Mesothelial cell of epicardium (in vitro differentiated cells): Measurements from ENCODE around the gene GZMM. TPM values are rescaled to one million over a fixed set of nuclear protein-coding genes. Genes with fewer than 3 reads are reported as not detected.
A peak's percentile ranks its signal among the peaks of the same experiment; 100 is the strongest.

Source experiments
- DNase-seq, 2 experiments: peaks; one replicate each; pipeline ENCODE4 v3.0.0; 2021; ENCODE audit warnings: low spot score in 2 of 2; ENCODE audit not compliant: unreplicated experiment in 2 of 2
- H3K27ac Mint-ChIP-seq: 2 replicates; pipeline ENCODE4 v1.8.0; 2021; ENCODE audit warnings: mixed read lengths
- H3K27me3 Mint-ChIP-seq: 2 replicates; pipeline ENCODE4 v1.8.0; 2021; ENCODE audit warnings: low read depth, mixed read lengths
- H3K36me3 Mint-ChIP-seq: 2 replicates; pipeline ENCODE4 v1.8.0; 2021; ENCODE audit warnings: mixed read lengths
- H3K4me1 Mint-ChIP-seq: 2 replicates; pipeline ENCODE4 v1.8.0; 2021; ENCODE audit warnings: mixed read lengths
- H3K4me3 Mint-ChIP-seq: 2 replicates; pipeline ENCODE4 v1.8.0; 2021; ENCODE audit warnings: mild to moderate bottlenecking, moderate library complexity, mixed read lengths
- H3K9me3 Mint-ChIP-seq: 2 replicates; pipeline ENCODE4 v1.8.0; 2021; ENCODE audit warnings: mixed read lengths
- CTCF ChIP-seq: fragments of 200-600 bp; sonication (generic); IDR thresholded peaks from one replicate; pipeline ENCODE4 v1.5.0; 2021; ENCODE audit warnings: antibody characterized with exemption; ENCODE audit not compliant: unreplicated experiment
- total RNA-seq: library from RNA; stranded (reverse); gene quantifications from 3 replicates; pipeline ENCODE4 v1.2.1, GENCODE V29; 2021

The GZMM gene
- total RNA-seq, 1 donor from 2014 or later: 0.40 TPM

GRCh38 chr19:535017-535835 is 8.6 kb upstream of the GZMM start:
- no peak for DNase-seq
- Mint-ChIP-seq H3K27ac (peak overlapping the region; percentile 81), H3K4me3 (peak overlapping the region; percentile 46), H3K36me3 (peaks cover 10% of the 10 kb centered on the region), H3K4me1 (peaks cover 16% of the 10 kb centered on the region), H3K27me3 (no peaks in the 10 kb centered on the region), H3K9me3 (no peaks in the 10 kb centered on the region)
- TF ChIP-seq CTCF: no peak

DNA sequence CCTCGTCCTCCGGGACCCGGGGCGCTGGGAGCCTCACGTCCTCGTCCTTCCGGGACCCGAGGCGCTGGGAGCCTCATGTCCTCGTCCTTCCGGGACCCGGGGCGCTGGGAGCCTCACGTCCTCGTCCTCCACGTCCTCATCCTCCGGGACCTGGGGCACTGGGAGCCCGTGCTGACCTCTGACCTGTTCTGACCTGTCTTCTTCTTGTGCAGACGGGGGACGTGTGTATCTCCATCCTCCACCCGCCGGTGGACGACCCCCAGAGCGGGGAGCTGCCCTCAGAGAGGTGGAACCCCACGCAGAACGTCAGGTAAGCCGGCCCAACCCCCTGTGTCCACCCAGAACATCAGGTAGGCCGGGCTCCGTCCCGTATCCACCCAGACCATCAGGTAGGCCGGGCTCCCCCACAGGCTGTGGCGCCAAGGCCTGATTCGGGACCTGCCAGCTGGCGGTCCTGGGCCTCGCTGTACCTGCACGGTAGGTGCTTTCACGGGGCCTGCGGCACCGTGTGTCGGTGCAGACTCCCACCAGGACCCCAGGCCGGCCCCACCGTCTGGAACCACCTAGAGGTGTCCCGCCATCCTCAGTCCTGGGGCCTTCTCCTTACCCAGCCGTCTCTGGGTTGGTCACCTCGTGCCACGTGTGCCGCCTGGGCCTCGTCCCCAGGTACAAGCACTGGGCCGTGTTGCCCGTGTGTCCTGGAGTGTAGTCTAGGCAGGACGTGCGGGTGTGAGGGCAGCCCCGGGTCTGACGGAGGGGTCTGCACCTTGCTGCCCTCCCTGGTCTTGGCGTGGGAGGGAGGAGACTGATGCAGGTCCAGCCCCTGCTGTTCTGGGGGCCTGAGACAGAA is 7.6 kb upstream of the GZMM start:
- peak in 1 of 2 experiments; percentile 17 for DNase-seq
- Mint-ChIP-seq H3K27ac (no peak overlapping the region), H3K36me3 (peaks cover 10% of the 10 kb centered on the region), H3K4me3 (no peak overlapping the region), H3K9me3 (no peaks in the 10 kb centered on the region), H3K4me1 (peaks cover 16% of the 10 kb centered on the region), H3K27me3 (no peaks in the 10 kb centered on the region)
- no peak for TF ChIP-seq CTCF

- Mint-ChIP-seq H3K36me3 (peaks cover 10% of the 10 kb centered on the region), H3K4me3 (no peak overlapping the region), H3K27me3 (no peaks in the 10 kb centered on the region), H3K4me1 (peaks cover 16% of the 10 kb centered on the region), H3K27ac (no peak overlapping the region), H3K9me3 (no peaks in the 10 kb centered on the region)
- no peak for TF ChIP-seq CTCF
- DNase-seq: peak in 1 of 2 experiments; percentile 18
Observed at GRCh38 chr19:536881-537404, 6.9 kb upstream of the GZMM start.

- Mint-ChIP-seq H3K27ac (no peak overlapping the region), H3K27me3 (no peaks in the 10 kb centered on the region), H3K9me3 (no peaks in the 10 kb centered on the region), H3K4me3 (no peak overlapping the region), H3K4me1 (peaks cover 6% of the 10 kb centered on the region), H3K36me3 (peaks cover 13% of the 10 kb centered on the region)
- TF ChIP-seq CTCF: no peak
- DNase-seq: no peak
Observed at GRCh38 chr19:538641-539428, 5.0 kb upstream of the GZMM start.

DNA sequence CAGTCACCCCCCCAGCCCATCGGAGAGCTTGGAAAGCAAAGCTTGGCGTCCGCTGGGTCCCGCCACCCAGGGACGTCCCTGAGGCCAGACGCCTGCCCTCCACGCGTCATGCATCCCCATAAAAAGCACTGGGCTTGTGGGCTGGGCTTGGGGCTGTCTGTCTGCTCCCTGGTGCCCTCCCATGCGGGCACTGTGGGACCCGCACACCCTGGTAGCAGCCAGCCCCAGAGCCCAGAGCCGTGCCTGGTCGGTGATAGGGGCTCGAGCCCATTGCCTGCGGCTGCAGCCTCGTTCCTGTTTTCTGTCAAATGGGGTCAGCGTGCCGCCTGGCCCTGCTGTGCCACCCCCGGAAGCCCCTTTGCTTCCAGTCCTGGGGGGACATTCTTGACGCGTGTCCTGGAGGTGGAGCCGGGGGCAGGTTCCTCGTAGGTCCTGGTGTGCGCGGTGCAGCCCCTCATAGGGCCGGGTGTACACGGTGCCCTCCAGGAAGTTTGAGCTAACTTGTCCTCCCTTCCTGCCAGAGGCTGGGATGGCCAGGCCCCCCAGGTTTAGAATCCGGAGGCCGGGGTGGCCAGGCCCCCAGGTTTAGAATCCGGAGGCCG is 4.3 kb upstream of the GZMM start:
- no peak for TF ChIP-seq CTCF
- no peak overlapping the region for H3K27ac Mint-ChIP-seq
- H3K36me3 Mint-ChIP-seq: peaks cover 13% of the 10 kb centered on the region
- peaks cover 2% of the 10 kb centered on the region for H3K4me1 Mint-ChIP-seq
- no peaks in the 10 kb centered on the region for H3K9me3 Mint-ChIP-seq
- peak in 1 of 2 experiments; percentile 12 for DNase-seq
- H3K4me3 Mint-ChIP-seq: no peak overlapping the region
- H3K27me3 Mint-ChIP-seq: no peaks in the 10 kb centered on the region
